IPS-11a (cell line): ENCODE measurements around the gene USF2.

Experiments used
- H3K4me3 ChIP-seq: one replicate; pipeline ENCODE4 v1.5.1; 2013; ENCODE audit warnings: low read depth, low read length, control low read depth

The USF2 gene

DNA sequence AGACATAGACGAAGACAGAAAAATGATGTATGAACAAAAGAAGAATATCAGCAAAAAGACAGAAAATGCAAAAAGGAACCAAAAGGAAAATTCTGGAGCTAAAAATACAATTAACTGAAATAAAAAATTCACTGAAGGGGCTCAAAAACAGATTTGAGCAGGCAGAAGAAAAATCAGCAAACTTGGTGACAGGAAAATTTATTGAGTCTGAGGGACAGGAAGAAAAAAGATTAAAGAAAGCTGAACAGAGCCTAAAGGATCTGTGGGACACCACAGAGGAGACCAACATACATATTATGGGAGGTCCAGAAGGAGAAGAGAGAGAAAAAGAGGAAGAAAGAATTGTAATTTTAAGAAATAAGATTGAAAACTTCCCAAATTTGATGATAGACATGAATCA lies 27.3 kb upstream of the USF2 start:
- no peak overlapping the region for H3K4me3 ChIP-seq

DNA sequence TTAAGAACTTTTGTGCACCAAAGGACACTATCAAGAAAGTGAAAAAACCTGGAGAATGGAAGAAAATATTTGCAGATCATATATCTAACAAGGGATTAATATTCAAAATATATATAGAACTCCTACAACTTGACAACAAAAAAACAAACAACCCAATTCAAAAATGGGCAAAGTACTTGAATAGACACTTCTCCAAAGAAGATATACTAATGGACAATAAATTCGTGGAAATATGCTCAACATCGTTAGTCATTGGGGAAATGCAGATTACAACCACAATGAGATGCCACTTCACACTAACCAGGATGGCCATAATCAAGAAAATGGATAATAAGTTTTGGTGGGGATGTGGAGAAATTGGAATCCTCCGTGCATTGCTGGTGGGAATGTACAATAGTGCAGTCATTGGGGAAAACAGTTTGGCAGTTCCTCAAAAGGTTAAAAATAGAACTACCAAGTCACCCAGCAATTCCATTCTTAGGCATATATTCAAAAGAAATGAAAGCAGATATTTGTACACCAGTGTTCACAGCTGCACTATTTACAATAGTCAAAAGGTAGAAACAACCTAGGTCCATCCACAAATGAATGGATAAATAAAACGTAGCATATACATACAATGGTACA lies 22.2 kb upstream of the USF2 start:
- no peak overlapping the region for H3K4me3 ChIP-seq

DNA sequence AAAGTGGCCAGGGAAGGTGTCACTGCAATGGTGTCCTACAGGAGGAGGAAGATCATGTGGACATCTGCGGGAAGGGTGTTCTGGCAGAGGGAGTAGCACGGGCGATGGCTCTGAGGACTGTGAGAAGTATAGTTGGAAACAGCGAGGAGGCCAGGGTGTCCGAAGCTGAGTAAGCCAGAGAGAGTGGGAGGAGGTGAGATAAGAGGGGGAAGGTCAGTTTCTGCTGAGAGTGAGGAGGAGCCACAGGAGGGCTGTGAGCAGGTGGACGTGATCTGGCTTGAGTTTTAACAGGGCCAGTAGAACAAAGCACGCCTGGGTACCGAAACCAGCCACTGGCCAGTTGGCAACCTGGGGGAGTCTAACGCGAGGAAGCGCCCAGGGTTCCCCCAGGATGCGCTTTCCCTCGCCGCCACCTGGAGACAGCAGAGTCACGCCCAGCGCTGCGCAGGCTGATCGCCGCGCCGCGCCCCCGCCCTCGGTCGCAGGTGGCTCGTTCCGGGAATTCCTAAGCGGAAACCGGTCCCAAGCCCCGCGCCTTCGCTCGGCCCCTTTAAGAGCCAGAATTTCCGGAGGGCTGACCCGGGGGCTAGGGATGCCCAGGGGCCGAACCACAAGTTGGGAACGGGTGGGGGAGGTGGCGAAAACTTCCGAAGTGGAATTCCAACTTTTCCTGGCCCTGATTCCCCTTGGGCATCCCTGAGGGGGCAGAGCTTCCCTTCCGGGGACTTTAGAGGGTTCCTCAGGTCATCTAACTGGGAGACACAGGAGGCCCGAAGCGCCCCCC lies 21.0 kb upstream of the USF2 start:
- peak overlapping the region; percentile 93 for H3K4me3 ChIP-seq

DNA sequence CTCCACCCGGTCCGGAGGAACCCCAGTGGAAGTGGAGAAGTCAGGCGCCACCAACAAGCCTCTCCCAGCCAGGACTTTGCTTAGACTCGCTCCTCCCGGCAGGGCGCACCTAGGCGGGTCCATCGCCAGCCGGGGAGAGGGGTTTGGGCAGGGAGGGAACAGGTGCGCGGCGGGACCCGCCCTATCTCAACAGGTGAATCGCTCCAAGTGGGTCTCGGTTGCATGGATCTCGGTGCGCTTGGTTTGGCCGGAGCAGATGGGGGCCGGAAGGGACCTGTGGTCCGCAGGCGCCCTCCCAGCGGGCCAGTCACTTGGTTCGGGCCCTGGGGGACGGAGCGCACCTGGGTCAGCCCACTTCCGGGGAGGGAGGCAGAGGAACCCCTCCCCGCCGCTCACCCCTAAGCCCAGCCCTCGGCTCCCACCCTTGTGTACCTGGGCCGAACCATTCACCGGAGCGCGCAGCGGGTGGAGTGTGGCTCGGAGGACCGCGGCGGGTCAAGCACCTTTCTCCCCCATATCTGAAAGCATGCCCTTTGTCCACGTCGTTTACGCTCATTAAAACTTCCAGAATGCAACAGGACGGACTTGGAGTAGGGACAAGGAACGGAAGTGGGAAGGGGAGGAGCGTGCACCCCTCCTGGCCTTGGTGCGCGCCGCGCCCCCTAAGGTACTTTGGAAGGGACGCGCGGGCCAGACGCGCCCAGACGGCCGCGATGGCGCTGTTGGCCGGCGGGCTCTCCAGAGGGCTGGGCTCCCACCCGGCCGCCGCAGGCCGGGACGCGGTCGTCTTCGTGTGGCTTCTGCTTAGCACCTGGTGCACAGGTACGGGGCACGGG lies 20.2 kb upstream of the USF2 start, which contains the start of gene LSR:
Gene LSR (plus strand): TSS at position 693 of the 836 bp plus-strand sequence. CDS start 21 bp downstream, at position 714.
- peak within 1 kb of the TSS; percentile 93 for H3K4me3 ChIP-seq

DNA sequence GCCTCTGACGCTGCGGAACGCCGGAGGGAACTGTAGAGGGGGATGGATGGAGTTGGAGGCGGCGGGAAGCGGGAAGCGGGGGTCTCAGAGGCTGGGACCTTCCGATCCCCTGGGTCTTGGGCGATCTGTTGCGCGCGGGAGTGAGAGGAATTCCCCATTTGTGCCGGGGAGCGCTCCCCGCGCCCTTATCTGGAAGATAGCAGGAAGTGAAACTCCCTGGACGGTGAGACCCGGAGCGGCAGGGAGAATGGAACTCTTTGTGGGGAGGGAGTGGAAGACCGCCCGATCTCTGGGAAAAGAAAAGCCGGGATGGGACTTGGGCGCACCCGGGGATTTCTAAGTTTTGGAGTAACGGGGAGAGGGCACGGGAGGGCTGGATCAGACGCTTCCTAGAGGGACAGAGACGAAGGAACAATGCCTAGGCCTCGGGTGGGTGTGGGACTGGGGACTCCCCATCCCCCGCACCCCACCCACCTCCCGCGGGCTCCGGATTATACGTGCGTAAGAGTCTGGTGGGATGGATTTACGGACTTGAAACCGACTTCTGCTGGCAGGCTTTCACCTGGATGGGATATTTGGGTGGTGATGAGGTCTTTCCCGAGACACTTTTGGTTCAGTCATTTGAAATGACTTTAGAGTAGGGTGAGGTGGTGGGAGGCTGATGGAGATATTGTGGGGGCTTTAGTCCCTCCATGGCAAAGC lies 19.5 kb upstream of the USF2 start:
- H3K4me3 ChIP-seq, result peak overlapping the region; percentile 93

DNA sequence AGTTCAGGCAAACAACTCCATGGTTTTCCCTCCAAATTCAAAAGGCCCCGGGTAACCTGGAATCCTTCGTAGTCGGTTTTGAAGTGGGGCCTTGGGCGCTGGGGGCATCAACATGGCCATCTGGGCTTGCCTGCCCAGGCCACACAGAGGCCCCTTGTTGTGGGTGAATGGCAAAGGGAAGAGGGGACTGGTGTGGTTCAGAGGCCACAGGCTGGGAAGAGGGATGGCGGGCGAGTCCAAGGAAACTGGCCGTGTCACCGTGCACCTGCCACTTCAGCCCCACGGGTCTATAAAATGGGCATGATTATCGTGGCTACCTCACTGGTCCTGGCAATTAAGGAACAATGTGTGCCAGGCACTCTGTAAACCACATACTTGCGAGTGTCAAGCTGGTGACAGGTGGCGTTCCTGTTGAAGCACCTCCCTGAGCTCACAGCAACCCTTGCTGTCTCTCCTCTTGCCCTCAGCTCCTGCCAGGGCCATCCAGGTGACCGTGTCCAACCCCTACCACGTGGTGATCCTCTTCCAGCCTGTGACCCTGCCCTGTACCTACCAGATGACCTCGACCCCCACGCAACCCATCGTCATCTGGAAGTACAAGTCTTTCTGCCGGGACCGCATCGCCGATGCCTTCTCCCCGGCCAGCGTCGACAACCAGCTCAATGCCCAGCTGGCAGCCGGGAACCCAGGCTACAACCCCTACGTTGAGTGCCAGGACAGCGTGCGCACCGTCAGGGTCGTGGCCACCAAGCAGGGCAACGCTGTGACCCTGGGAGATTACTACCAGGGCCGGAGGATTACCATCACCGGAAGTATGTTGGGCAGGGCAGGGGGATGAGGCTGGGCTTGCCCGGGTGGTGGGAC lies 18.7 kb upstream of the USF2 start:
- peak overlapping the region; percentile 93 for H3K4me3 ChIP-seq

DNA sequence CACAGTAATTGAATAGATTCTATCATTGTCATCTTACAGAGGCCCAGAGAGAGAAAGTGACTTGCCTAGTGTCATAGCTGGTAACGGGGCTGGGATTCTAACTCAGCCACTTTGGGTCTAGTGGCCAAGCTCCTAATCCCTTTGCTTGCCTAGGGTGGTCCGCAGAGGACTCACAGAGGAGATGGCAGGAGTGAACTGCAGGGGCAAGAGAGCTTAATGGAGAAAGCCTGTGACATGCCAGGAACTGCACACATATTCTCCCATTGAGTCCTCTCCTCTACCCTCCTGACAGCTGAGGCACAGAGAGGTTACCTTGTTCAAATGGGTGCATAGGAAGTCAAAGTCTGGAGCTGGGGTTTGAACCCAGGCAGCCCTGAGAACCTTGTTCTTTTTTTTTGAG lies 17.3 kb upstream of the USF2 start:
- H3K4me3 ChIP-seq, result no peak overlapping the region

DNA sequence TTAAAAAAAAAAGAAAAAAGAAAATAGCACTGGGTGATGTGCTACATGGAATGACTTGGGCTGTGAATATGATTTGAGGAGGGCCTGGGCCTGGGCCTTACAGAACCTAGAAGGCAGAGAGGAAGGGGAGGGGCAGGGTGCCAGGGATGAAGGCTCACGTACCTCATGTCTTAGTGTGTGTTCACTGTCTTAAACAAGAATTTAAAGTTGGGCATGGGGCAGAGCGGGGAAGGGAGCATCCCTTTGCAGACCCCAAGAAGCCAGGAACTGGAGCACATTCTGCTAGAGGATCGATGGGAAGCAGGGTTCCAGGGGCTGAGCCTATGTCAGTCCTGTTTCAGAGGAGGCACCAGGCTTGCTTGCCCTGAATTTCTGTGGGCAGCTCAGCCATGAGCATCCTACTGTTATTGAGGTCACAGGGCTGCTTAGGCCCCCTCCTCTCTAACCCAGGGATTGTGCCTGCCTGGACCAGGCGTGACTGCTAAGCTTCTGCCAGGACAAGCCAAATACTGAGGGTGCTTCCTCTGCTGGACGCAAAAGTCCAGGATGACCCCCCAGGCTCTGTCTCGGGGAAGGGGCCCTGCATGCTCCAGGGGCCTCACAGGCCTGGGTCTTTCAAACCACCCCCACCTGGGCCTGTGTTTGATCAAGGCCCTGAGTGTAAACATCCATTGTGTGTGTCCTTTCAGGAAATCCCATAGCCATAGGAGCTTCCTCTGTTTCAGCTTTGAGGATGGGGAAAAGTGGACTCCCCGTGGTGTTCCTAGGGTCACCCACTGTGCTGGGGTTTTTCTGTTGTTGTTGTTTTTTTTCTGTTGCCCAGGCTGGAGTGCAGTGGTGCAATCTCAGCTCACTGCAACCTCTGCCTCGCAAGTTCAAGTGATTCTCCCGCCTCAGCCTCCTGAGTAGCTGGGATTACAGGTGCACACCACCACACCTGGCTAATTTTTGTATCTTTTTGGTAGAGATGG lies 15.2 kb upstream of the USF2 start:
- H3K4me3 ChIP-seq, result no peak overlapping the region

DNA sequence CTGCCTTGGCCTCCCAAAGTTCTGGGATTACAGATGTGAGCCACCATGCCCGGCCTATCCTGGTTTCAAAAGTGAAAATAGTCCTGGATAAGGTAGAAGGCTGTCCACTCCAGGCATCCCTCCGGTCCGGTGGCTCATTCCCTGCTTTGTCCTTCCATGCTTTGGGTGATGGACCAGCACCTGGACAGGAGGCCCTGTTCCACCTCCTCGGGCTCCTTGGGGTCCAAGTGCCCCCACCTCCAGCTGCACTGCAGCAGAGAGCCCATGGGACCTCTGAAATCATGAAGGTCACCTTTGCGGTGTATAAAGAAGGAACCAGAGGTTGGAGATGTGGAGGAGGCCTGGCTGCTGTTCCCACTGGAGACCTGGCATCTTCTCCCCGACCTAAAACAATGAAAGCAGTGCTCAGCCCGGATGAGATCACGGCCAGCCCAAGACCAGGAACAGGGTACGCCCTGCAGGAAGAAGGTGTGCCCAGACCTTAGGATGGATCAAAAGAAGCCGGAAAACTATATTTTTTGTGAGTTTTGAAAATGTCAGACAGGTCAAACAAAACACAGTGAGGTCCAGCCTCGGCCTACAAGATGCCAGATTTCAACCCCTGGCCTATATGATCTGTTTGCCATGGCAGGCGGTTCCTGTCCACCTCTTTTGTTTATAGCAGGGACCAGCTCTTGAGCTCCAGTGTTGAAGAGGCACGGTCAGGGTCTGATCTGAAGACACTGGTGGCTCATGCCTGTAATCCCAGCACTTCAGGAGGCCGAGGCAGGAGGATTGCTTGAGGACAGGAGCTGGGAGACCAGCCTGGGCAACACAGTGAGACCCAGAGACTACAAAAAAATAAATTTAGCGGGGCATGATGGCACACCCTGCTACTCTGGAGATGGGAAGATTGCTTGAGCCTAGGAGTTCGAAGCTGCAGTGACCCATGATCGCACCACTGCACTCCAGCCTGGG lies 14.1 kb upstream of the USF2 start:
- no peak overlapping the region for H3K4me3 ChIP-seq

DNA sequence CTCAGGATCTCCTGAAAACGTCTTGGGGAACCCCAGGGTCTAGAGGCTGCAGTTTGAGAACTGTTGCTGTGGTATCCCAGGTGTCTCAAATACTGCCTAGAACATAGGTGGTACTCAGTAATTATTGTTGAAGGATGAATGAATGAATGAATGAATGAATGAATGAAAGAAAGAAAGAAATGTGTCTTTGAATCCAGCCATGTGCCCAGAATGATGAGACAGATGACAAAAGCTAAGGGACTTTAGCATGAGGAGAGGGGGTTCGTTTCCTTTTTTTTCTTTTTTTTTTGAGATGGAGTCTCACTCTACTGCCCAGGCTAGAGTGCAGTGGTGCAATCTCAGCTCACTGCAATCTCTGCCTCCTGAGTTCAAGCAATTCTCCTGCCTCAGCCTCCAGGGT lies 12.2 kb upstream of the USF2 start:
- no peak overlapping the region for H3K4me3 ChIP-seq

DNA sequence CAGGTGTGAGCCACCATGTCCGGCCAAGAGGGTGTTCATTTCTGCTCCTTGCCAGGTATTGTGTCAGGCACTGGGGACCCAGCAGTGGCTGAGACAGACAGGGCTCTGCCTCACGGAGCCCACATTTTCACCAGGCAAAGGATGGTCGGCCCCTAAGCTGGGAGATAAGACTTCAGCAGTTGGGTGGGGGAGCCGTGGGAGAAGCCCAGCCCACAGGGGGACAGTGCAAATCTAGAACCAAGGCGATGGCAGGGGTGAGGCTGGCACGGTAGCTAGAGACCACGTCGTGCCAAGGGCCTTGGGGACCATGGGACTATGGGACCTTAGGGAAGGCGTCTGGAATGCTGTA lies 11.7 kb upstream of the USF2 start:
- no peak overlapping the region for H3K4me3 ChIP-seq

DNA sequence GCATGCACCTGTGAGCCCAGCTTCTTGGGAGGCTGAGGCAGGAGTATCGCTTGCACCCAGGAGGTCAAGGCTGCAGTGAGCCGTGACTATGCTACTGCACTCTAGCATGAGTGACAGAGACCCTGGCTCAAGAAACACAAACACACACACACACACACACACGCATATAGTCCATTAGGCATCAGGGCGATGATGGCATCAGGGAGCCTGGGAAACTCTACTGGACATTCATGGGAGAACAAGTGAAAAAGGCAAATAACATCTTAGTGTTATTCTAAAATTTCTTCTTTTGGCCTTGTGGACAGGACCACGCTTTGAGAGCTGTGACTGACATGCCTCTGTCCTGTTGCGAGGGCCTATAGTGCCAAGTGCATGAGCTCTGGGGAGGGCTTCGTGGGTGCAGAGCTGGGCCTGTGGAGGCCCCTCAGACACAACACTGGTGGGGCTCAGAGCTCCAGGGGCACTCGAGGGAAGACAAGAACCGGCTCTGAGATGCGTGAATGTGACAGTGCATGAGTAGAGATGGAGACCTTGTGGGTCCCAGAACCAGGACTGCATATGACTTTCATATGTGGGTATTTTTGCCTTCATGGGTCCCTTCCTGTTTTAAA lies 8.0 kb upstream of the USF2 start:
- H3K4me3 ChIP-seq, result no peak overlapping the region

DNA sequence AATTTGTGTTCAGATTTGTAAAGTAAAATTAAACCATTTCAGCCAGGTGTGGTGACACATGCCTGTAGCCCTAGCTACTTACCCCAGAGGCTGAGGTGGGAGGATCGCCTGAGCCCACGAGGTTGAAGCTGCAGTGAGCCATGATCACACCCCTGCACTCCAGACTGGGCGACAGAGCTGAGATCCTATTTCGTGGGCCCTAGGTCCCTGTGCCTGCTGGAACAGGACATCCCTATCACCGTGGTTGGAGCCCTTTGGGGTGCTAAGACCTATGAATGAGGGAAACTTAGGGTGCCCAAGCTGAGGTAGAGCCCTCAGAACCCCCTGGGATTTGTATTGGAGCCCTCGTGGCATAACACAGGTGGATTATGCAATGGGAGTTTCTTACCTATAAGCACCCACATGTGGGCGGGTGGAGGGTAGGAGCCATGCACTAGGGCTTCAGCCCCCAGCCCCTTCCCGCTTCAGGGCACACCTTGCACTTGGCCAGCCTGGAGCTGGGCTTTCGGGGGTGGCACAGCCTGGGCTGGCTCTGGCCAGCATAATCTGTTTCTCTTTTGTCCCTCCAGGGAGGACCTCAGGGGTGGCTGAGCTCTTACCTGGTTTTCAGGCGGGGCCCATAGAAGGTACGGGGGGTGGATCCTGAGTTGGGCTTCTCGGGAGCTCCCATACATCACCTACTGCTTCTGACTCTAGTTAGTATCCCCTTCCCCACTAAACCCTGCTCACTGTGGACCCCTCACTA lies 7.2 kb upstream of the USF2 start:
- H3K4me3 ChIP-seq, result no peak overlapping the region

DNA sequence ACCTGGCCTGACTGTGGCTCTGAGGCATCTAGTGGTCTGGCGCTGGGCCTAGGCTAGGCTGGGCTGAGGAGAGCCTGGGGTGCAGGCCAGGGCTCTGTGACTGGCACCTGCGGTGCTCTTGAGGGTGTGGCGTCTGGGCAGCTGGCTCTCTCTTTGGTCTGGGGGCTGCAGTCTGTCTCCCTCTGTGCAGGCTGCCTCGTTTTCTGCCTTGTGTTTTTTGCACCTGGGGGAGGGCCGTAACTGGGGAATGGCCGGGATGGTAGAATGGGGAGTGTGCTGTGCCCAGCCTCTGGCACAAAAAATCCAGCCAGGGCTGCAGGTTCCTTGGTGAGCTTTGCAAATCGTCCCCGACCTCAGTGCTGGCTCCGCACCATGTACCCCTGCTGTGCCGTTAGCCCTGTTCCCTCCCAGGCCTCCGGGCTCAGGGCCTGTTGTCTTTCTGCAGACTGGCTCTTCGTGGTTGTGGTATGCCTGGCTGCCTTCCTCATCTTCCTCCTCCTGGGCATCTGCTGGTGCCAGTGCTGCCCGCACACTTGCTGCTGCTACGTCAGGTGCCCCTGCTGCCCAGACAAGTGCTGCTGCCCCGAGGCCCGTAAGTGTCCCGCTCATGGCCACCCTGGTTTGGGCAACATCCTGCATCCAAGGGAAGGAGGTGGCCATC lies 6.5 kb upstream of the USF2 start:
- no peak overlapping the region for H3K4me3 ChIP-seq

DNA sequence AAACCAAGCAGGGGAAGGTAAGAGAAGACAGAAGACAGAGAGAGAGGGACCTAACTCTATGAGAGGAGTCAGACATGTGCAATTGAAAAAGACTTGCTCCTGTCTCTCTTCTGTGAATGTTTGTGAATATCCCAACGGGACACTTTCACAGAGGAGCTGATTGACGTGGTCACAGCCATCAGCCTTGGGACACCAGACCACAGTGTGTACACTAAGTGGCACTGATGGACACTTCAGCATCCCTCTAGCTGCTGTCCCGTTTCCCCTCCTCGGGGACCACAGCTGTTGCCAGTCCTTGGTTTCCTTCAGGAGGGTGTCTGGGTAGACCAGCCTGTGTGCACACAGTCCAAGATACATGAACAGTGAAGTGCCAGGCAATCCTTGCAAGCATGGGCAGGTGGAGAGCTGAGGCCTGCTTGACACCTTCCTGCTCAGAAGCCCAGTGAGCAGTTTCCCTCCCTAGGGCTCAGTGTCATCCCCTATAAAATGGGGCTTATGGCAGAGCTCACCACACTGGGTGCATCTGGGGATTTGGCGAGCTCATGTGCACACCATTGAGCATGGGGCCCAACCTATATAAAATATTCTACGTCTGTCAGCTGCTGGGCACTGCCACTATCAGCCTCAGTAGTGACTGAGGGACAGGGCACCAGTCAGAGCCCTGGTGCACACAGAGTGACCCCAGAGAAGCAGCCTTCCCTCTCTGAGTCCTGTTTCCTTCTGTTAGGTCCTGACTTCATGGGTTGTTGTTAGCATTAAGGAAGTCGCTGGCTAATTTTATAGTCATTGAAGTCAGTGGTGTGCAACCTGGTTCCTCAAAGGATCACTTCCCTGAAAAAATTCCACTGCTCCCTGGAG lies 4.3 kb upstream of the USF2 start:
- H3K4me3 ChIP-seq, result no peak overlapping the region
